Choroid plexus epithelial cell (primary cell): ENCODE data around the gene HRAS.
"Not testable (repeated sequence)": the region's sequence is repeated elsewhere in the genome, so short reads cannot be mapped to it uniquely, and the experiment has no call there.

Source experiments
- DNase-seq: peaks from one replicate; pipeline ENCODE4 v3.0.0-alpha.2; 2010; ENCODE audit warnings: low read depth
- H3K4me3 ChIP-seq: 2 replicates; pipeline ENCODE4 v1.5.1; 2011; ENCODE audit warnings: low read depth, mild to moderate bottlenecking, control low read depth, low read length, moderate library complexity
- TF ChIP-seq, protein P1 (sequence below): conservative IDR thresholded peaks from 2 replicates; pipeline ENCODE4 v1.5.1; 2011; ENCODE audit warnings: low read depth, mild to moderate bottlenecking, control low read depth, inconsistent platforms, low read length, moderate library complexity

The HRAS gene

DNA sequence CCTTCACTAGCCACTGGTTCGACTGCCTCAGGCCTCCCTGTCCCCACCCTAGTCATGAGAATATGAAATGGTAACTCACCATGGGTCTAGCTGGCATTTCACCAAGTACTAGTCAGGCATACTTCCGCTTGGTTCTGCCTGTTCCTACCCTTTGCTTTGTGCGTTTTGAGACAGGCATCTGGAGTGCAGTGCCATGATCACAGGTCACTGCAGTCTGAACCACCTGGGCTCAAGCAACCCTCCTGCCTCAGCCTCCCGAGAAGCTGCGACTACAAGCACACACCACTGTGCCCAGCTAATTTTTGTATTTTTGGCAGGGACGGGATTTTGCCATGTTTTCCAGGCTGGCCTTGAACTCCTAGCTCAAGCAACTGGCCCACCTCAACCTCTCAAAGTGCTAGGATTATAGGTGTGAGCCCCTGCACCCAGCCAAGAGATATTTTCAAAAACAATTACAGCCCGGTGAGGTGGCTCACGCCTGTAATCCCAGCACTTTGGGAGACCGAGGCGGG is 14.1 kb downstream of the HRAS start:
- TF ChIP-seq, protein P1, sequence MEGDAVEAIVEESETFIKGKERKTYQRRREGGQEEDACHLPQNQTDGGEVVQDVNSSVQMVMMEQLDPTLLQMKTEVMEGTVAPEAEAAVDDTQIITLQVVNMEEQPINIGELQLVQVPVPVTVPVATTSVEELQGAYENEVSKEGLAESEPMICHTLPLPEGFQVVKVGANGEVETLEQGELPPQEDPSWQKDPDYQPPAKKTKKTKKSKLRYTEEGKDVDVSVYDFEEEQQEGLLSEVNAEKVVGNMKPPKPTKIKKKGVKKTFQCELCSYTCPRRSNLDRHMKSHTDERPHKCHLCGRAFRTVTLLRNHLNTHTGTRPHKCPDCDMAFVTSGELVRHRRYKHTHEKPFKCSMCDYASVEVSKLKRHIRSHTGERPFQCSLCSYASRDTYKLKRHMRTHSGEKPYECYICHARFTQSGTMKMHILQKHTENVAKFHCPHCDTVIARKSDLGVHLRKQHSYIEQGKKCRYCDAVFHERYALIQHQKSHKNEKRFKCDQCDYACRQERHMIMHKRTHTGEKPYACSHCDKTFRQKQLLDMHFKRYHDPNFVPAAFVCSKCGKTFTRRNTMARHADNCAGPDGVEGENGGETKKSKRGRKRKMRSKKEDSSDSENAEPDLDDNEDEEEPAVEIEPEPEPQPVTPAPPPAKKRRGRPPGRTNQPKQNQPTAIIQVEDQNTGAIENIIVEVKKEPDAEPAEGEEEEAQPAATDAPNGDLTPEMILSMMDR = no peak
- no peak overlapping the region for H3K4me3 ChIP-seq
- no peak for DNase-seq

DNA sequence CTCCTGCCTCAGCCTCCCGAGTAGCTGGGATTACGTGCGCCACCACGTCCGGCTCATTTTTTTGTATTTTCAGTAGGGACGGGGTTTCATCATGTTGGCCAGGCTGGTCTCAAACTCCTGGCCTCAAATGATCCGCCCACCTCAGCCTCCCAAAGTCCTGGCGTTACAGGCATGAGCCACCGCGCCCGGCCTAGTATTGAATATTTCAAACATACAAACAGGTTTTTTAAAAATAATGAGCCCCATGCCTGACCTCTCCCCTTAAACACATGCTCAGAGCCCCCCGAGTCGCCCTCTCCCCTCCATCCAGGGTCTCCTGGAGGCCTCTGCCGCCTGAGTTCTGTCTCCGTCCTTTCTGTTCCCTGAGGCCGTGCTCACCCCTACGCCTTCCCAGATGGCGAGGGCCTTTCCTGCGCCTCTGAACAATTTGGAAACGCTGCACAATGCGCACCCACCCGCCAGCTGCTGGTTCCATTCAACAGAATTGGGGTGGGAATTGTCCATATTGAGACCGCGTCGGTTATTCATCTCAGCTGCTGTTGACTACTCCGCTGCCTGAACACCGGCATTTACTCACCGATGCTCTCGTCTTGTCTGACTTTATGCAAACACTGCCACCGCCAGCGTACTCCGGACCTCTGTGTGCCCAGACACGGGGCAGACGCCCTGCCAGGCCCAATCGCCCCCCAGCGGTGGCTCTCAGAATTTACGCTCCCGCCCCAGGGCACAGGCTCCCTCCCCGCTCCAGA is 14.8 kb downstream of the HRAS start:
- DNase-seq = no peak
- TF ChIP-seq, protein P1 = peak; percentile 34
- H3K4me3 ChIP-seq = no peak overlapping the region

DNA sequence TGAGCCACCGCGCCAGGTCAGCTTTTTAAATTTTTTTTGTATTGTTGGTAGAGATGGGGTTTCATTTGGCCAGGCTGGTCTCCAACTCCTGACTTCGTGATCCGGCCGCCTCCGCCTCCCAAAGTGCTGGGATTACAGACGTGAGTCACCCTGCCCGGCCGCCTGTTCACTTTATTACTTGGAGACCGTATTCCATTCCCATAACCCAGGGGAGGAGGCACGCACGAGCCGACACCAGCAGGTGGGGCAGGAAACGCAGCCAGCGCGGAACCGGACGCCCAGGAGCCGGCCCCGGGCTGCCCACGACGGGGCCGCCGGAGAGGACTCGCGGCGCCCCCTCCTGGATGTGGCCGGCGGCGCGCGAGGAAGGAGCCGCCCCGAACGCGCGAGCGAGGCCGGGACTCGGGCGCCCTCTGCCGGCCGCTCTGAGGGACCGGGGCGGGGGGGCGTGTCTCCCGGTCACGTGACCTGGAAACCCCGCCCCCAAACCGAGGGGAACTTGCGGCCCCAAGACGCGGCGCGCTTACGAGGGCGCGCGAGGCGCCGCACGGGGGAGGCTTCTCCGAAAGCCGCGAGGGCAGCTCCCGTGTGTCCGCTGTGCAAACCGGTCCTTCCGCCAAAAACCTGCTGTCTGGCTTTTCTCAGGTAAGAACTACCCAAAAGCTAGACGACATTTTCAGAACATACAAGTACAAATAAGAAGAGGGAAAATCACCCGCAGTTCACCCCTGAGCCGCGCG is 16.7 kb downstream of the HRAS start:
- DNase-seq = peak; percentile 91
- peak overlapping the region; percentile 38 for H3K4me3 ChIP-seq
- TF ChIP-seq, protein P1 = peak; percentile 53

DNA sequence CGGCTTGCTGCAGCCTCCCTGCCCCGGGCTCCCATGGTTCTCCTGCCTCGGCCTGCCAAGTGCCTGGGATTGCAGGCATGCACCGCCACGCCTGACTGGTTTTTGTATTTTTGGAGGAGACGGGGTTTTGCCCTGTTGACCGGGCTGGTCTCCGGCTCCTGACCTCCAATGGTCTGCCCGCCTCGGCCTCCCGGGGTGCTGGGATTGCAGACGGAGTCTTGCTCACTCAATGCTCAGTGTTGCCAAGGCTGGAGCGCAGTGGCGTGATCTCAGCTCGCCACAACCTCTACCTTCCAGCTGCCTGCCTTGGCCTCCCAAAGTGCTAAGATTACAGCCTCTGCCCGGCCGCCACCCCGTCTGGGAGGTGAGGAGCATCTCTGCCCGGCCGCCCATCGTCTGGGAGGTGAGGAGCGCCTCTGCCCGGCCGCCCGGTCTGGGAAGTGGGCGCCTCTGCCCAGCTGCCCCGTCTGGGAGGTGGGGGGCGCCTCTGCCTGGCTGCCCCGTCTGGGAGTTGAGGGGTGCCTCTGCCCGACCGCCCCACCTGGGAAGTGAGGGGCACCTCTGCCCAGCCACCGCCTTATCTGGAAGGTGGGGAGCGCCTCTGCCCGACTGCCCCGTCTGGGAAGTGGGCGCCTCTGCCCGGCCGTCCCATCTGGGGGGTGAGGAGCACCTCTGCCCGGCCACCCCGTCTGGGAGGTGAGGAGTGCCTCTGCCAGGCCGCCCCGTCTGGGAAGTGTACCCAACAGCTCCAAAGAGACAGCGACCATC is 18.3 kb downstream of the HRAS start:
- not testable (repeated sequence) for DNase-seq, H3K4me3 ChIP-seq

DNA sequence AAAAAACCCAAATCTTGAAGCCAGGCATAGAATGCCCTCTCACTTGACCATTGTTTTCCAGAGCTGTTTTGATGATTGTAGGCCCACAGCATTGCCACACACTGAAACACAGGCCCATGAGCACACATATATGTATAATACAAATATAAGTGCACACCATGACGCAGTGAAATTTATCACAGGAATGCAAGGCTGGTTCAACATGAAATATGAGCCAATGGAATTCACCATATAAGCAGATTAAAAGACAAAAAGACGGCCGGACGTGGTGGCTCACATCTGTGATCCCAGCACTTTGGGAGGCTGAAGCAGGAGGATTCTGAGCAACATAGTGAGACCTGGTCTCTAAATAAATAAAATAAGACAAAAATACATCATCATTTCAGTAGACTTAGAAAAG is 19.0 kb downstream of the HRAS start:
- no peak overlapping the region for H3K4me3 ChIP-seq
- no peak for DNase-seq
- TF ChIP-seq, protein P1 = no peak

DNA sequence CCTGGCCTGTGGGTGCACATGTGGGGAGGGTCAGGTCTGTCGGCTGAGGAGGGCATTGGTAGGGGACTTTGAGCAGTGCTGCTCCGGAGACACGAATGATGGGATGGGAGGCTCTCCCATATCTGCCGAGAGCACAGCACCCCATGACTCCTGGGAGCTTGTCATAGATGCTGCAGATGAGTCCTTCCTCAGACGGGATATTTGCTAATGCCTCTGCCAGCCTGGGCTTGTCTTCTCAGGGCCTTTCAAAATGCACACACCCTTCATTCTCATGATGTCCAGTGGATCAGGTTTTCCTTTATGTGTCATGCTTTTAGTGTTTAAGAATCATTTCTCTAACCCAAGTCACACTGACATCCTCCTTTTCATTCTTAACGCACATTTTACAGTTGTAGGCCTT is 20.2 kb downstream of the HRAS start:
- H3K4me3 ChIP-seq = no peak overlapping the region
- DNase-seq = no peak
- TF ChIP-seq, protein P1 = no peak

DNA sequence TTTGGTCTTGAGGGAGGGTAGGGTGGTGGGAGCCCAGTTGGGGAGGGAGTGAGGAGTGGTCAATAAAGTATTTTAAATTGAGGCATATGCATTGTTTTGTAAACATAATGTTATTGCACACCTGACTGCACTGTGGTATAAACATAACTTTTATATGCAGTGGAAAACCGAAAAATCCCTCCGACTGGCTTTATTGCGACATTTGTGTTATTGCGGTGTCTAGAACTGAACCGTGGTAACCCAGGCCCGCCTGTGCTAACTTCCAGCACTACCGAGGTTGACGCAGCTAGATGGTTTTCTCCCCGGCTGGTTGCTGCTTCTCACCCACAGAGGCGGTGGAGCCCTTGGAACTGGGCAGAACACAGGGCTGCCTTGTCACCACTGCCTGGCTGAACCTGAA is 20.8 kb downstream of the HRAS start:
- no peak for DNase-seq
- no peak overlapping the region for H3K4me3 ChIP-seq
- TF ChIP-seq, protein P1 = no peak
